GM21447 (cell line): Measurements from ENCODE around the gene CNGB1.

Source experiments
- ATAC-seq: cut with Tn5 transposase; IDR thresholded peaks from one replicate; pipeline ENCODE4 v1.9.1; 2021; ENCODE audit not compliant: unreplicated experiment

Gene CNGB1

DNA sequence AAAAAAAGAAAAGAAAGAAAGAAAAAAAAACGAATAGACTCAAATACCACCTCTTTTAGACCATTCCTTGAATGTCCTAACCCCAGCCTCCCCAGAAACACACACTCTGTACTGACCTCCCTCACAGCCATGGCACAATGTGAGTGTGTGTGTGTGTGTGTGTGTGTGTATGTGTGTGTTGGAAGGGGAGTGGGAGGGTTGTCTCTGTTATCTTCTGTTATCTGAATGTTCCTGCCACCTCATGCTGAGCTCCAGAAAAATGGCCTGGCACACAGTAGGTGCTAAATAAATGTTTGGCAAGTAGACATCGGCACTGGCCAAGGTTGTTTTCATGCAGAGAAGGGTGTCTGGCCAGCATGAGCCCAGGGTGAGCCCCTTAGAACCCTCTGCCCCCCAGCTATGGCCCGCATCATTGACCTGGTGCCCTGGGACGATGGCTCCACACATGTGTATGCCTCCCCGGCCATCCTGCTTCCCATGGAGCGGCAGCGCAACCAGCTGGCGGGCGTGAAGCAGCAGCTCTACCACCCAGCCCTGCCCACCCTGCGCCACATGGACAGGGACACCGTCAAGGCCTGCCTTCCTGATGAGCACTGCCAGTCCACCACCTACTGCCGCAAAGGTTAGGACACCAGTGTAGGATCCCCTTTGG, 6.6 kb upstream of the CNGB1 start:
- ATAC-seq = no peak

DNA sequence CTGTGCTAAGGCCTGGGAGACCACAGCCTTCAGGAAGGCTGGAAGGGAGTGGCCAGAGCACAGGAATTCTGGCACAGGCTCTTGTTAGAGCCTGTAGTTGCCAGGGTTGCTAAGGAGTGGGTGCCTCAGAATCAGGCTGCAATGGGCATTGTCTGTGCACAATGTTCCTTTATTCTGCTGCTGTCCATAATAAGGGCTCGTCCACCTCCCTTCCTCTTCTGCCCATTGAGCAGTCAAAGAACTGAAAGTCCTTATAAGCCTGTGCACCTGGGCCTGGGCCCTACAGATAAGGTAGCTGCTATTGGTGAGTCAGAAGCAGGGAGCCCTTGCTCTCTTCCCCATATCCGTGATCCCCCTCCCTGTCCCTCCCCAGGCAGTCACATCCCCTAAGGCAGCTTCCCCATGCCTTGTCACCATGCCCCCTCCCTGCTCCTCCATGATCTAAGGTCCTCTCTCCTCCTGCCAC, 5.4 kb upstream of the CNGB1 start:
- ATAC-seq = no peak

DNA sequence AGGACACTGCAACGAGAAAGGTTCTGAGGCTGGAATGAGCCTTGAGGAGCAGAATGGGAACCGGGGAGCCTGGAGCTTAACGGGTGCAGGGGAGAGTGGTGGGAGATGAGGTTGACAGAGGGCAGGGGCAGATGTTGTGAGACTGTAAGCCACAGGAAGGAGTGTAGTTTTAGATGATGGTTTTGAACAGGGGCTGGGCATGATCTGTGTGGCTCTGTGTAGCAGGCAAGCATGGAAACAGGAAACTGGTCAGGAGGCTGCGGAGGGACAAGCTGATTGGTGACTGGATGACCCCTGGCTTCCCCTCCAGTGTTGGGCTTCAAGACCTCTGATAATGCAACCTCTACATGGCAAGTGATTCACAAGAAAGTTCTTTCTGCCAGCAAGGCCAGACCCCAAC, 1.4 kb upstream of the CNGB1 start:
- no peak for ATAC-seq

DNA sequence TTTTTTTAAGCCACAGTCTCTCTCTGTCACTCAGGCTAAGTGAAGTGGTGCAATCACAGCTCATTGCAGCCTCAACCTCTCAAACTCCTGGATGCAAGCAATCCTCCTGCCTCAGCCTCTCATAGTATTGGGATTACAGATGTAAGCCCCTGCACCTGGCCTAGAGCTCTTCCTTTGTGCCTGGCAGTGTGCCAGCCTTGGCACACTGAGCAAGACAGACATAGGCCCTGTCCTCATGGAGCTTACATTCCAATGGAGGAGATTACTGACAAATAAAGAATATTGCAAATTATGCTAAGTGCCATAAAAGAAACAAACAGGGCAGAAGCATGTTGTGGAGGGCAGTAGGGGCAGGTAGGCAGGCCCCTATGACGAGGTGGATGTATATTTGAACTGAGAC, 920 bp upstream of the CNGB1 start:
- no peak for ATAC-seq

DNA sequence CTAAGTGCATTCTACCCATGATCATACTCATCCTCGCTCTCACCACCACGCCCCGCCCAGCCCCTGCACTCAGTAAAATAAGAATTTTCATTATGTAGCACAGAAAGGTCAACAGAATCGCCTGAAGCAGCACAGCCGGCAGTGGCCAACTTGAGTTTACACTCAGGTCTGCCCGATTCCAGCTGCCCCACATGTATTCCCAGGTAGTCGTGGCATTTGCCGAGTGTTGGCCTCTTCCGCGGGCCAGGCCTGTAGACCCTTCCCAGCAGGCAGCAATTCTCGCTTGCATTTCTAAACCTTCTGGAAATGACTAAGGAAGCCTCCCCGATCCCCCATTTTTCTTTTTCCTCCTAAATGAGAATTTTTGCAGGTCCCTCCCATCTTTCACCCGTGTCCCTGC, 609 bp downstream of the CNGB1 start:
- ATAC-seq = no peak

DNA sequence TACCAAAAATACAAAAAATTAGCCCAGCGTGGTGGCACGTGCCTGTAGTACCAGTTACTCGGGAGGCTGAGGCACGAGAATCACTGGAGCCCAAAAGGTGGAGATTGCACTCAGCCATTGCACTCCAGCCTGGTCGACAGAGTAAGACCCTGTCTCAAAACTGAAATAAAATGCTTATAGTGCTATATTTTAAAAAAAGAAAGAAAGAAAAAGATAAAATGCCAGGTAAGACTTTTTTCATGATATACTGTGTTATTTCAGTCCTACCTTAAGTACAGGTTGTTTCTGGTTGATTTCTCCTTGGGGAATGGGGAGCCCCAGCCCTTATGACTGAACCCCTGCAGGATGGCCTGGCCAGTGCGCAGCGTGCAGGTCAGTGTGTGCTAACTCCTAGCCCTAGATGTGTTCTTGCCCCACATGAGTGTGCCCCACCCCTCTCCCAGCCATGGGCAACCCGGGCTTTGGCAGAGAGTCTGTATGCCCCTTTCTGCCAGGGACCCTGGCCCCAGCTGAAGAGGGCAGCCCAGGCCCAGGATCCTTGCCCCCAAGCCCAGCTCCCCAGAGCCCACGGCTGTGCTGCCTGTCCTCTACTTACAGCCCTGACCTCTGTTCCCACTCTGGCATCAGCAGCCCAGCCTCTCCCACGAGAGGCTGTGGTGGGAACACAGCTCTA, 1.3 kb downstream of the CNGB1 start:
- no peak for ATAC-seq

DNA sequence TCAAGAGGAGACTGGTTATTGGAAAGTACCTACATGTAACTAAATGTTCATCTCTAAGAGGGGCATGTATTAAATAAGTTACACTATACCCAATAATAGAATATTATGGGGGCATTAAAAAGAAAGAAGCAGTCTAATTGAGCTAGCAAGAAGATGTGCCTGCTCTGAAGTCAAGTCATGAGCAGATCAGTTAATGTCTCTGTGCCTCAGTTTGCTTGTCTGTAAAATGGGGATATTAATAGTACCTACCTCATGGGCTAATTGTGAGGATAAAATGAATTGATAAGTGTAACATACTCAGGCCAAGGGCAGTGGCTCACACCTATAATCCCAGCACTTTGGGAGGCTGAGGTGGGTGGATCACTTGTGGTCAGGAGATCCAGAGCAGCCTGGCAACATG, 3.0 kb downstream of the CNGB1 start:
- ATAC-seq = no peak

DNA sequence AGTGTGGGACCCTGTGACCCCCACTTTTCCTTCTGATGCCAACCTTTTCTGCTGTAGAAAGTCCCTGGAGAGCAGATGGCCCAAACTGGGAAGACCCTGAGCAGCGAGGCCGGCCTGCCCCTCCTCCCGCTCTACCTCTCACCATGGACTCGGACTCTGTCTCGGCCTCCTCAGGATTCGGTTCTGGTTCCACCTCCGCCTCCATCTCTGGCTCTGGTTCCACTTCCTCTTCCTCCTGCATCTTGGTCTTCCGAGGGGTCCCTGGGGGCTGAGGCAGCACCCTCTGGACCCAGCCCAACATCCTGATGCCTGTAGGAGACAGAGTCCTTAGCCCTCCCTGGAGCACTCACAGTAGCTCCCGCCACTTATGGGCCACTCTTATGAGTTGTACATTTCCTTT, 3.9 kb downstream of the CNGB1 start:
- no peak for ATAC-seq

DNA sequence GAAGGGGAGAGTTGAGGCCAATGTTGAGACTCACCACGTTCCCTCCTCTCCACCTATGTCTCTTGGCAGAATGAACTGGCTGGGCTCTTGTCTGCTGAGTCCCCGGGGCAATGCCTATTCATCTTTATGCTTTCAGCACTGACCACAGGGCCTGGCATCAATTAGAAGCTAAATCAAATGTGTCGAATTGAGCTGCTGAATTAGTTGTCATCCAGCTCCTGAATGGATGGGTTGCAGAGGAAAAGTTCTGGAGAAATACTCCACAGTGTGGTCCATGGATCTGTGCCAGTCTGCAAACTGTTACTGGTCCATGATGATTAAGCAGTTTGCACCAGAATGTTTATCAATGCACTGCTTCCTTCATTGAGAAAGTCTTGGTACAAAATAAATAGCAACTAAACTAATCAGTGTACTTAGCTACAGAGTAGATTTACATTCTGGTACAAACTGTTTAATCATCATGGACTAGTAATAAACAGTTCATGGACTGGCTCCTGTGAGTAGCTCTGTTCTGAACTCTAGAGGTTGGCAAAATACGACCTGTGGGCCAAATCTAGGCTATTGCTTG, 4.6 kb downstream of the CNGB1 start:
- no peak for ATAC-seq

DNA sequence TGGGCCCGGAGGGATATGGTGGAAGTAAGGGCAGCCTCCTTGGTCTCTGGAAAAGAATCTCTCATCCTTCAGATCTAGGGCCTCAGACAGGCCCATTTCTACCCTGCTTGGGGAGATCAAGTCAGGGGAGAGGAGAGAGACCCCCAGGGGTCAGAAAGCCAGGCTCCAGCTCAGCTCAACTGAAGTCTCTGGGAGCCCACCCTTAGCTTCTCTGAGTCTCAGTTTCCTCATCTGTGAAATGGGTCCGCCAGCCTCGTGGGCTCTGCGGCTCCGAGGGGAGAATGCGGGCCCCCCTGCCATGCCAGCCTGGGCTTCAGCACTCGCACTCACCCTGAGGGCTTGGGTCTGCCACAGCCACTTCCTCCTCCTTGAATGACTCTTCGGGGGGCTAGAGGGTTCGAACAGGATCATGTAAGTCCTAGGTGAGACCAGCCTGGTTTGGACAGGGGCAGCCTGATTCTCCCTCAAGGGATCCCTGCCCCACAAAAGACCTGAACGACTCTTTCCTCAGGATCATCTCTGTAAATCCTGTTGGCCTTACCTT, 6.7 kb downstream of the CNGB1 start:
- ATAC-seq = no peak

DNA sequence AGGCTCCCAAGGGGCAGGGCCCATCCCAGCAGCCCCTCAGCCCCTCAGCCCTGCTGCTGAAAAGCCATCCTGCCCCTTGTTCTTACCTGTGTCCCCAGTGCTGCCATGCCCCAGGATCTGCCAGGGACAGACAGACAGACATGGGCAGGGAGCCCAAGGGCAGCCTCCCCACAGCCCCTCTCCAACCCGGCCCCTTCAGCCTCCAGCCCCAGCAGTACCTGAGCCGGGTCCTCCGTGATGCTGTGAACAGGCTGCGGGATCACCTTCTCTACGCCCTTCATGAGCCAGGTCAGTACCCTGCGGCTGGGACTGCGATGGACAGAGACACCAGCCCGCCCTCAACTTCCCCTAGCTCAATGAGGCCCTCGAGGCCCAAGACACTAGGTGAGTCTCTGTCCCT, 8.2 kb downstream of the CNGB1 start:
- no peak for ATAC-seq

DNA sequence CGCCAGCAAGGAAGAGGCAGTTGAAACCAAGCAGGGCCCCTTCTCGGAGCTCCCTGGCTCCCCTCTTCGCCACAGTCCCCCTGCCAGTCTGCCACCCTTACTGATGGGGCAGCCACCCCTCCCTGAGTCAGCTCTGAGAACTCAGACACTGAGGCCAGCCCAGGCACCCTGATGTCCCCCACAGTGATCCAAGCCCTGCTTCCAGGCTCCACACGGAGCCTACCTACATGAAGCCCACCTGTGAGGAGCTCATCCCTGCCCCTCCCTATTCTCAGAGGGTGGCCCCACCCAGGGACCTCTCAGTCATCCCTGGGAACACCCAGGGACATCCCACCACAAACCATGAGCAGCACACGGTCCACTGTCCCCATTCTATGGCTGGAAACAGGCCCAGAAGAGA, 8.9 kb downstream of the CNGB1 start:
- no peak for ATAC-seq

DNA sequence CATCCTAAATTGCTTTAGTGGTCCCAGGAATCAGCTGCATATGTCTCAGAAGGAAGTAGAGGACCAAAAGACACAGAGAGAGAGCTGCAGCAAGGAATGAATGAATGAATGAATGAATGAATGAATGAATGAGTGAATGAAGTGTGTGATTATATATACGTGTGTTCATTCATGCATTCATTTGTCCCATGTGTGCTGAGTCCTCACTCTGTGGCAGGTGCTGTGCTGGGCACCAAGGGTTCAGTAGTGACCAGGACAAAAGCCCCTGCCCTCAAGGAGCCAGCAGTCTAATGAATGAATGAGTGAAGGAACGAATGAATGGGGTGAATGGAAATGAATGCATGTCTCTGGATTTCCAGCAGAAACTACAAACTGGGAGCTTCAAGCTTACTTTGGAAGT, 9.4 kb downstream of the CNGB1 start:
- no peak for ATAC-seq

DNA sequence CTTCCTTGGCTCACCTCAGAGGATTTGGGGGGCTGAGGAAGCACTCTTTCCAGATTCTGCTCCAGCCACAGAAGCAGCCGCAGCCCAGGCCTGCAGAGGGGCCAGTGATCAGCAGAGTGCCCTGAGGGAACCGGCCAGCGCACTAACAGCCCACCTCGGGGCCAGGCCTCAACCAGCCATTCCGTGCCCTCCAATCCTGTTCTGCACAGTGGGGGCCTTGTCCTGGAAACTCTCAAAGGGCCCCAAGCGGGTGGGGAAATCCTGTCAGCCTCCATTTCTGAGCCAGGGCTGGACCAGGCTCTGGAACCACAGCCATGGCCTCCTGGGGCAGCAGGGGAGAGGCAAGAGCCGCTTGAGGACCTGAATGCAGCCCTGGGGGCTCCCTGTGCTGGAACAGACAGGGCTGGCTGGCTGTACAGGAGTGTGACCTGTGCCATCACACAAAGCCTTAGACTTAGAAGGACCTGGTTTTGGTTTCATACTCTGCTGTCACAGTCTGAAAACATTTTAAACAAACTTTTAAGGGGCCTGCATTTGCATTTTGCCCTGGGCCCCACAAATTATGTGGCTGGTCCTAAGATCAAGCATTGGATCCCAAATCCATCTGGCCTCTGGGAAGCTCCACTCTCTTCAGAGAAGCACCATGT, 10.0 kb downstream of the CNGB1 start:
- ATAC-seq = no peak

DNA sequence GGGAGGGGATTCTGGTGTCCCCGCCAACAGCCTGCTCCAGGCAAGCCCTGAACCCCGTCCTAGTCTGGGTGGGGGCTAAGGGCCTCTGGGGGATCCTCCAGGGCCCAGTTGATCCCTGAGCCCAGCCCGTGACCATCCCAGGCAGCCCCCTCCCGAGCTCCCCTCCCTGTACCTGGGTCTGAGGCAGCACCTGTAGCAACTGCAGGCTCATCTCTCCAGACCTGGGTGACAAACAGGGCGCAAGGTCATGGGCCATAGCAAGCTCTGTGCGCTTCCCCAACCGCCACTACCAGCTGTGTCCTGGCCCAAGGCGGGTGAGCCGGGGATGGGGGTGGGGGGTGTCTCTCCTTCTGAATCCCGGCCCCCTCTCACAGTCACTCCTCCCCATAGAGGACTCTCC, 10.6 kb downstream of the CNGB1 start:
- ATAC-seq = no peak

DNA sequence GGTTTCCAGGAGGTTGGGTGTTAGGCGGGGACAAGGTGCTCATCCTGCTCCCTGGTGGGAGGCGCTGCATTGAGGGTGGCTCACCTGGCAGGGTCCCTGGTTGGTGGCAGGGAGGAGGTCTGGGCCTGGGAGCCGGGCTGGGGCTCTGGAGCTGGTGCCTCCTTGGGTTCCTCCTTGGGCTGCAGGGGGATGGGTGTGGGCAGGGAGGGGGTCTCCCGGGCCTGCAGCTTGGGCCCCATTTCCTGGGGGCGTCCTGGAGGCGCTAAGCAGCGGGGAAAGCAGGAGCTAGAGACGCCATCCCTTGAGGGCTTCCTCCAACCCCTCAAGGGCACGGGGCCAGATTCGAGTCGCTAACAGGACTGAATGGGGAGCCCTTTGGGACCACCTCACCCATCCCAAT, 11.1 kb downstream of the CNGB1 start:
- ATAC-seq = no peak

DNA sequence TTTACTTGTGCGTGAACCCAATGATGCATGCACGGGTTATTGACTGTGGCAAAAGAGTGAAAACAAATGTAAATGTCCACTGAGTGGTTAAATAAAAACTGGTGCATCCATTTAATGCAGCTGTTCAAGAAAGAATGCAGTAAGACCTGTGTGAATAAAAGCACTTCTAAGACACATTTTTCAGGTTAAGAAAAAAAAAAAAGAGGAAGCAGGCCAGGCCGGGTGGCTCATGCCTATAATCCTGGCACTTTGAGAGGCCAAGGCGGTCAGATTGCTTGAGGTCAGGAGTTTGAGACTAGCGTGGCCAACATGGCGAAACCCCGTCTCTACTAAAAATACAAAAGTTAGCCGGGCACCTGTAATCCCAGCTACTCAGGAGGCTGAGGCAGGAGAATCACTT, 11.8 kb downstream of the CNGB1 start:
- ATAC-seq = no peak

DNA sequence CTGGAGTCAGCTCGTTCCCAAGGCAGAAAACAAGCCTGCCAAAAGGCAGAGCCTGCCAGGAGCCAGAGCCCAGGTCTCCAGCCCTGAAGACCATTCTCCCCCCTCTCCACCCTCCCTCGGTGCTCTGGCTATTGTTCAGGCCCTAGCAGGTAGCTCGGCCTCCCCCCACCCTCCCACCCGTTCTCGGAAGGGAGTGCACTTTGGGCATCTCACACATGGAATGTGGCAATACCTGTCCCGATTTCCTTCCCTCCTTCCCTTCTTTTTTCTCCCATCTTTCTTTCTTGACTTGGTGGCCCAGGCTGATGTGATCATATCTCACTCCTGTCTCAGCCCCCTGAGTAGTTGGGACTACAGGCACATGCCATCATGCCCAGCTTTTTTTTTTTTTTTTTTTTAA, 12.4 kb downstream of the CNGB1 start:
- no peak for ATAC-seq

DNA sequence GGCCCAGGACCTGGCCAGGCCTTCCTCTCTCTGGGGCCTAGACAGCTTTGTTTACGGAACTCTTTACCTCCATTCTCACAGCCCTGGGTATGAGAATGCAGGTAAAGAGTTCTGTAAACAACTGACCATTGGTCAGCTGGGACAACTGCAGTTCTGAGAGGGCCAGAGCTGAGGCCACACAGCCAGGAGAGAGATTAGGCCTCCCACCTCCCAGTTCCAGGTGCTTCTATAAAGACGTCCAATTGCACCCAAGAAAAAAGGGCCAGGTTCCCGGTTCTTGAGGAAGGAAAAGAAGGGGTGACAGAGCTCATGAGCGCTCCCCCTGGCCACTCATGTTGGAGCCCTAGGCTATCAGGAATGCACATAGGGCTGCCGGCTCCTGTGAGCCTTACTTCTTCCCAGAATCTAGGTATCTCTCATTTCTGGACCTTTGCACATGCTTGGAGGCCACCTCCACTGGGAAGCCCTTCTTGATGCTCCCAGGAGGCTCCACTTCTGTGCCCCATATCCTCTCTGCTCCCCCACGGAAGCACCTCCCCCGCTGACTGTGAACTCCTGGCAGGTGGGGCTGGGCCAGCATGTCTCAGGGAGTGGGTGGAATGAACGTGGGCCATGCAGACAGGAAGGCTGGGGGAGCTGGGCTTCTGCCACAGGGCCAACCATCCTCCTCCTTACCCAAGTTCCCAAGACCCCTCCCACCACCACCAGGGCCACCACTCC, 13.1 kb downstream of the CNGB1 start:
- no peak for ATAC-seq

DNA sequence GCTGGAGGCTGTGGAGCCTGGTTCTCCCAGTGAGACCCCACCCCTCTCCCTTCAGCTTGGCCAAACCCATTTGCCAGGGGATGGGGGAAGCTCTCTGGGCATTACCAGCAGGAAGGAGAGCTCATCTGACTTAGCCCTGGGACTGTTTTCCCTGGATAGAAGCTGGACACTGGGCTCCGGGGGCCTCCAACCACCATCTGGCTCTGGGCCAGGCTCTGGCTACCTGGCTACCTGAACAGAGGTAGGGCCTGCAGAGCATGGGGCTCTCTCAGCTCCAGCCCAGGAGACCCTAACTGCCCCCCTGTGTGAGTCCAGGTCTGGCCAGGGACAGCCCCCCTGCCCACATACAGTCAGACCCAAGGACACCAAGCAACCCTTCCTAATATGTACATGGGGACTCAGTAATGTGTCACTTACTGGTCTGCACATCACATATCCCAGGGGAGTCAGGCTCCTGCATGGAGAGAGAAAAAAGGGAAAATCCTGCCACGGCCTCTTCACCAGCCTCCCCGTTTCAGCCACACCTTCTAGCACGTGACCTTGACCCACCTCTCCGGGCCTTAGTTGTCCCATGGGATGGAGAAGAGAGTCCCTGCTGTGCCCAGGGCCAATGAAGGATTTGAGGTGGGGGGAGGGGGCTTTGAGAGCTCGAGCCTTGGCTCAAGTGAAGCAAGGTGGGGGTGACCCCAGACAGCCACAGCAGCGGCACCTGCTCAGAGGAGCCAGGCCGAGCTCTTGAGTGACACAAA, 13.8 kb downstream of the CNGB1 start:
- ATAC-seq = no peak
